GM12878 (cell line): ENCODE data around the gene PPT2. TPM values are rescaled to one million over a fixed set of nuclear protein-coding genes. Genes with fewer than 3 reads are reported as not detected.

Experiments used
- ATF7 ChIP-seq: fragments of 450-650 bp; IDR thresholded peaks from 2 replicates; pipeline ENCODE4 v1.6.1; 2016; ENCODE audit warnings: low read depth, mild to moderate bottlenecking
- CBFB ChIP-seq: IDR thresholded peaks from 2 replicates; pipeline ENCODE4 v1.6.1; 2016; ENCODE audit warnings: antibody characterized with exemption, low read depth
- E2F4 ChIP-seq: IDR thresholded peaks from 2 replicates; pipeline ENCODE4 v1.6.1; 2012; ENCODE audit warnings: low read depth, low read length, improper control_type of control experiment
- ETV6 ChIP-seq, 2 experiments: fragments of 450-650 bp in 1 of 2; IDR thresholded peaks in 1 of 2; conservative IDR thresholded peaks in 1 of 2; 2 replicates each; pipeline ENCODE4 v1.6.1; 2014; ENCODE audit warnings: antibody characterized with exemption in 1 of 2, borderline replicate concordance in 1 of 2, low read depth in 1 of 2, mild to moderate bottlenecking in 1 of 2, moderate library complexity in 1 of 2
- MEF2B ChIP-seq: fragments of 450-650 bp; IDR thresholded peaks from 2 replicates; pipeline ENCODE4 v1.6.1; 2018; ENCODE audit warnings: mild to moderate bottlenecking, moderate library complexity; ENCODE audit not compliant: partially characterized antibody, poor library complexity, severe bottlenecking
- NKRF ChIP-seq: fragments of 450-650 bp; conservative IDR thresholded peaks from 2 replicates; pipeline ENCODE4 v1.6.1; 2017; ENCODE audit warnings: mild to moderate bottlenecking, moderate library complexity
- POLR2AphosphoS5 ChIP-seq: IDR thresholded peaks from 2 replicates; pipeline ENCODE4 v1.6.1; 2011; ENCODE audit warnings: mild to moderate bottlenecking, low read length, inconsistent platforms
- TCF7 ChIP-seq: IDR thresholded peaks from 2 replicates; pipeline ENCODE4 v1.6.1; 2014; ENCODE audit warnings: antibody characterized with exemption, borderline replicate concordance
- YY1 ChIP-seq: IDR thresholded peaks from 2 replicates; pipeline ENCODE4 v1.6.1; 2011; ENCODE audit warnings: low read depth, mild to moderate bottlenecking, low read length
- ZBTB40 ChIP-seq: fragments of 450-650 bp; IDR thresholded peaks from 2 replicates; pipeline ENCODE4 v1.6.1; 2016; ENCODE audit warnings: mild to moderate bottlenecking, moderate library complexity, borderline replicate concordance
- ZZZ3 ChIP-seq: IDR thresholded peaks from 2 replicates; pipeline ENCODE4 v1.6.1; 2011; ENCODE audit warnings: low read depth; ENCODE audit not compliant: control insufficient read depth, insufficient read length
- polyA plus RNA-seq, 11 experiments: library from polyadenylated mRNA; depleted of rRNA in 4 of 11; unstranded in 6 of 11; stranded (reverse) in 5 of 11; fragments of >200 nt; fragmentation: Nextera tagmentation in 4 of 11; fragmentation: Illumina TruSeq in 1 of 11; extraction: Ambion mirVana in 4 of 11; extraction: Trizol in 1 of 11; gene quantifications; 1 replicate in 1 of 11; 2 replicates in 10 of 11; pipeline versions ENCODE4 v1.2.1 to v1.2.3, GENCODE V29; 2011 to 2016; ENCODE audit warnings: inconsistent platforms in 2 of 11, missing spikeins in 2 of 11, low read depth in 1 of 11
- total RNA-seq, 4 experiments: library from RNA; depleted of rRNA in 3 of 4; stranded (reverse); fragments of >200 nt in 3 of 4; fragmentation: Illumina TruSeq in 1 of 4; extraction: Trizol in 1 of 4; gene quantifications; 2 replicates each; pipeline versions ENCODE4 v1.2.1 to v1.2.3, GENCODE V29; 2013 to 2021
- TF ChIP-seq, protein P1 (sequence below): fragments of 450-650 bp; IDR thresholded peaks from 2 replicates; pipeline ENCODE4 v1.6.1; 2018; ENCODE audit warnings: borderline replicate concordance, mild to moderate bottlenecking; ENCODE audit not compliant: partially characterized antibody
- TF ChIP-seq, protein P2 (sequence below): fragments of 450-650 bp; IDR thresholded peaks from 2 replicates; pipeline ENCODE4 v1.6.1; 2017; ENCODE audit warnings: mild to moderate bottlenecking
- TF ChIP-seq, protein P3 (sequence below): IDR thresholded peaks from 2 replicates; pipeline ENCODE4 v1.6.1; 2012; ENCODE audit warnings: low read depth, low read length, improper control_type of control experiment

Gene PPT2
- total and polyA plus RNA-seq, 10 of the 15 experiments (the other 5 are each of a cell fraction or from before 2014, with no cell fraction given) = 1.3 to 25.5 (median 5.5) TPM

DNA sequence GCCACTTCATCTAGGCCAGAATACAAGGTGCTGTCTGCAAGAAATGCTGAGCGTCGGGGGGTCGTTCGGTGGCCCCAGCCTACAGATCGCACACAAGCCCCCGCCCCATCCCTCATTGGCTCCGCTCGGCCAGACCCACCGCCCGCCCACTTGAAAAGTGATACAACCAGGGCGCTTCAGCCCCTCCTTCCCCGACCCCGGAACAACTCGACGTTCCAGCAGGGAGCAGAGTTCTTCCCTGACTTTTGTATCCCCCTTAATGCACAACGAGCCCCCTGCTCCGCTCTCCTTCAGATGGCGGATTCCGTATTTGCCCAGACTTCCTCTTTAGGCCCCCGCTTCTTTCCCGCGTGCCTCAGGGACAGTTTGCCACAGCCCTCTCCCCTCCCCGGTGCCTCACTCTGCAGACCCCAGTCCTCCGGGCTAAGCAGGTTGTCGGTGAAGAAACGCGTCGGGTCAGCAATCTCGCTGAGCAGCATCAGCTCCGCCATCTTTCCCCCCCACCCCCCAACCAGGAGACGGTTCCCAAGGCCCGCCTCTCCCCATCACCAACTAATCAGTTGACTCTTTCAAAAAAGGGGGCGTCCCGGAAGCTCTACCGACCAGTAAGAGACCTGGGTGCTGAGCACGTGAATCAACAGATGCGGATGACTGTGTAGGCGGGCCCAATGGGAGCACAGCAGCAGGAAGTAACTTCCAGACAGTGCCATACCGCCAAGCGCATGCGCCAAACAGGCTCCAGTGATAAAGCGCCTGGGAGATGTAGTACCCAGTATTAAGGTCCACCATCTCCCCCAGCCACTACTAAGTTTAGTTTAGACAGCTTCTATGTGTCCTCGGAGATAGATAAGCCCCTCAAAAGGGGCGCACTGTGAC is 26.0 kb upstream of the PPT2 start, which contains the start of gene ATF6B (continued):
- TF ChIP-seq, protein P1, sequence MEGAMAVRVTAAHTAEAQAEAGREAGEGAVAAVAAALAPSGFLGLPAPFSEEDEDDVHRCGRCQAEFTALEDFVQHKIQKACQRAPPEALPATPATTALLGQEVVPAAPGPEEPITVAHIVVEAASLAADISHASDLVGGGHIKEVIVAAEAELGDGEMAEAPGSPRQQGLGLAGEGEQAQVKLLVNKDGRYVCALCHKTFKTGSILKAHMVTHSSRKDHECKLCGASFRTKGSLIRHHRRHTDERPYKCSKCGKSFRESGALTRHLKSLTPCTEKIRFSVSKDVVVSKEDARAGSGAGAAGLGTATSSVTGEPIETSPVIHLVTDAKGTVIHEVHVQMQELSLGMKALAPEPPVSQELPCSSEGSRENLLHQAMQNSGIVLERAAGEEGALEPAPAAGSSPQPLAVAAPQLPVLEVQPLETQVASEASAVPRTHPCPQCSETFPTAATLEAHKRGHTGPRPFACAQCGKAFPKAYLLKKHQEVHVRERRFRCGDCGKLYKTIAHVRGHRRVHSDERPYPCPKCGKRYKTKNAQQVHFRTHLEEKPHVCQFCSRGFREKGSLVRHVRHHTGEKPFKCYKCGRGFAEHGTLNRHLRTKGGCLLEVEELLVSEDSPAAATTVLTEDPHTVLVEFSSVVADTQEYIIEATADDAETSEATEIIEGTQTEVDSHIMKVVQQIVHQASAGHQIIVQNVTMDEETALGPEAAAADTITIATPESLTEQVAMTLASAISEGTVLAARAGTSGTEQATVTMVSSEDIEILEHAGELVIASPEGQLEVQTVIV = peak; percentile 79
- peak; percentile 70; the same call in 1 of the 2 replicates for TF ChIP-seq POLR2AphosphoS5
- TF ChIP-seq, protein P2, sequence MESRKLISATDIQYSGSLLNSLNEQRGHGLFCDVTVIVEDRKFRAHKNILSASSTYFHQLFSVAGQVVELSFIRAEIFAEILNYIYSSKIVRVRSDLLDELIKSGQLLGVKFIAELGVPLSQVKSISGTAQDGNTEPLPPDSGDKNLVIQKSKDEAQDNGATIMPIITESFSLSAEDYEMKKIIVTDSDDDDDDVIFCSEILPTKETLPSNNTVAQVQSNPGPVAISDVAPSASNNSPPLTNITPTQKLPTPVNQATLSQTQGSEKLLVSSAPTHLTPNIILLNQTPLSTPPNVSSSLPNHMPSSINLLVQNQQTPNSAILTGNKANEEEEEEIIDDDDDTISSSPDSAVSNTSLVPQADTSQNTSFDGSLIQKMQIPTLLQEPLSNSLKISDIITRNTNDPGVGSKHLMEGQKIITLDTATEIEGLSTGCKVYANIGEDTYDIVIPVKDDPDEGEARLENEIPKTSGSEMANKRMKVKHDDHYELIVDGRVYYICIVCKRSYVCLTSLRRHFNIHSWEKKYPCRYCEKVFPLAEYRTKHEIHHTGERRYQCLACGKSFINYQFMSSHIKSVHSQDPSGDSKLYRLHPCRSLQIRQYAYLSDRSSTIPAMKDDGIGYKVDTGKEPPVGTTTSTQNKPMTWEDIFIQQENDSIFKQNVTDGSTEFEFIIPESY = no peak
- peak; percentile 83 for TF ChIP-seq NKRF
- TF ChIP-seq ZBTB40 = peak; percentile 60; the same call in 1 of the 2 replicates
- TF ChIP-seq MEF2B = no peak
- TF ChIP-seq YY1 = peak; percentile 97
- TF ChIP-seq E2F4 = no peak
- TF ChIP-seq, protein P3, sequence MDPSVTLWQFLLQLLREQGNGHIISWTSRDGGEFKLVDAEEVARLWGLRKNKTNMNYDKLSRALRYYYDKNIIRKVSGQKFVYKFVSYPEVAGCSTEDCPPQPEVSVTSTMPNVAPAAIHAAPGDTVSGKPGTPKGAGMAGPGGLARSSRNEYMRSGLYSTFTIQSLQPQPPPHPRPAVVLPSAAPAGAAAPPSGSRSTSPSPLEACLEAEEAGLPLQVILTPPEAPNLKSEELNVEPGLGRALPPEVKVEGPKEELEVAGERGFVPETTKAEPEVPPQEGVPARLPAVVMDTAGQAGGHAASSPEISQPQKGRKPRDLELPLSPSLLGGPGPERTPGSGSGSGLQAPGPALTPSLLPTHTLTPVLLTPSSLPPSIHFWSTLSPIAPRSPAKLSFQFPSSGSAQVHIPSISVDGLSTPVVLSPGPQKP = peak; percentile 49; the same call in 1 of the 2 replicates
- TF ChIP-seq ETV6 (conservative IDR thresholded peaks at IDR 0.05 in 1 of 2, IDR thresholded peaks at IDR 0.05 in 1 of 2; ENCODE audit: borderline replicate concordance in 1 of 2, low read depth in 1 of 2) = no peak
- no peak for TF ChIP-seq TCF7
- TF ChIP-seq CBFB = no peak; the same call in 1 of the 2 replicates
- 0 out of 2 replicates have a peak, but pooled peaks have one; percentile 17 for TF ChIP-seq ATF7
- no peak for TF ChIP-seq ZZZ3
